ENCODE measurements around the gene RCAN2. TPM values are rescaled to one million over a fixed set of nuclear protein-coding genes. Genes with fewer than 3 reads are reported as not detected.
"Not testable (repeated sequence)": the region's sequence is repeated elsewhere in the genome, so short reads cannot be mapped to it uniquely, and the experiment has no call there.

Gene RCAN2
- total and polyA plus RNA-seq, 9 donors: 12.0 to 75.3 (median 16.7) TPM

DNA sequence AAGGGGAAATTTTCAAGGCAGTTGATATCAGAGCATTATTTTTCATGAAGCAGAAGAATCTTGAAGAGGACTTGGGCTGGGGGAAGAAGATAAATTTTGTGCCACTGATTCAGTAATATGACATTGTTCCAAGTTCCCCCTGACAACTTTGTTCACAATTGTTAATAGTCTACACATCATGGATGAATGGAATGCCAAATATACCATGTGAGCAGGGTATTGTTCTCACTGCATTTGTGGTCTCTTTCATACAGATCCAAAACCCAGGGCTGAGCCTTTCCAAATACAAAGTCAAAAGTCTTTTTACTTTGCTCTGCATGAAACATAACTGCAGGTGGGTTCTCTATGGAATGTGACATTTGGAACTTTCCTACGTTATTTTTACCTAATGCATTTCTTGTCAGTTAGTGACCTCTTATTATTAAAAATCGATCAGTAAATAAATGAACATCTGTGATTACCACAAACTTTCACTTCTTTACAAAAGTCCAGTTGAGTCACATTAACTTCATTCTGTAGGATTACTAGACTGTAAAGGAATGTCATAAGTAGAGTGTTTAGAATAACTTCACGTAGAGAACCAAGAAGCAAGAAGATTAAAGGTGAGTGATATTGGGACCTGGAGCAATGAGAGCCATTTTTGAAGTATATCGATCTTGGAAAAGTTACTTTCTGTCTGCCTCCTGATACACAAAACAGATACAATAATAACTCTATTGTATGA lies 100.9 kb downstream of the RCAN2 start:
- TF ChIP-seq, protein P1, sequence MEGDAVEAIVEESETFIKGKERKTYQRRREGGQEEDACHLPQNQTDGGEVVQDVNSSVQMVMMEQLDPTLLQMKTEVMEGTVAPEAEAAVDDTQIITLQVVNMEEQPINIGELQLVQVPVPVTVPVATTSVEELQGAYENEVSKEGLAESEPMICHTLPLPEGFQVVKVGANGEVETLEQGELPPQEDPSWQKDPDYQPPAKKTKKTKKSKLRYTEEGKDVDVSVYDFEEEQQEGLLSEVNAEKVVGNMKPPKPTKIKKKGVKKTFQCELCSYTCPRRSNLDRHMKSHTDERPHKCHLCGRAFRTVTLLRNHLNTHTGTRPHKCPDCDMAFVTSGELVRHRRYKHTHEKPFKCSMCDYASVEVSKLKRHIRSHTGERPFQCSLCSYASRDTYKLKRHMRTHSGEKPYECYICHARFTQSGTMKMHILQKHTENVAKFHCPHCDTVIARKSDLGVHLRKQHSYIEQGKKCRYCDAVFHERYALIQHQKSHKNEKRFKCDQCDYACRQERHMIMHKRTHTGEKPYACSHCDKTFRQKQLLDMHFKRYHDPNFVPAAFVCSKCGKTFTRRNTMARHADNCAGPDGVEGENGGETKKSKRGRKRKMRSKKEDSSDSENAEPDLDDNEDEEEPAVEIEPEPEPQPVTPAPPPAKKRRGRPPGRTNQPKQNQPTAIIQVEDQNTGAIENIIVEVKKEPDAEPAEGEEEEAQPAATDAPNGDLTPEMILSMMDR (IDR thresholded peaks at IDR 0.05): no peak
- no peak for TF ChIP-seq POLR2A (IDR thresholded peaks at IDR 0.05)
- no peak for TF ChIP-seq EP300 (IDR thresholded peaks at IDR 0.05)
- intact Hi-C loops (cut with DNase I): no loop called here
- WGBS, 3 donors: 87 to 94% (median 88%) methylated on average over 4 of the region's 4 CpGs

DNA sequence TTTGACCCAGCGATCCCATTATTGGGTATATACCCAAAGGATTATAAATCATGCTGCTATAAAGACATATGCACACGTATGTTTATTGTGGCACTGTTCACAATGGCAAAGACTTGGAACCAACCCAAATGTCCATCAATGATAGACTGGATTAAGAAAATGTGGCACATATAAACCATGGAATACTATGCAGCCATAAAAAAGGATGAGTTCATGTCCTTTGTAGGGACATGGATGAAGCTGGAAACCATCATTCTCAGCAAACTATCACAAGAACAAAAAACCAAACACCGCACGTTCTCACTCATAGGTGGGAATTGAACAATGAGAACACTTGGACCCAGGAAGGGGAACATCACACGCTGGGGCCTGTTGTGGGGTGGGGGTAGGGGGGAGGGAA lies 103.5 kb downstream of the RCAN2 start:
- H3K27ac ChIP-seq; H3K9me3 ChIP-seq; H3K27me3 ChIP-seq; intact Hi-C loops (cut with DNase I); H3K4me3 ChIP-seq; DNase-seq; H3K36me3 ChIP-seq; H3K4me1 ChIP-seq (ENCODE audit: insufficient read depth): not testable (repeated sequence)
- WGBS, 3 donors: 96 to 97% (median 96%) methylated on average over 5 of the region's 5 CpGs

More for the DNA sequence above, 100.9 kb downstream of the RCAN2 start:
- no peaks in the 10 kb centered on the region for H3K9me3 ChIP-seq
- no peaks in the 10 kb centered on the region for H3K36me3 ChIP-seq
- H3K4me3 ChIP-seq: no peak overlapping the region
- H3K27ac ChIP-seq: no peak overlapping the region
- H3K27me3 ChIP-seq: no peaks in the 10 kb centered on the region
- no peaks in the 10 kb centered on the region for H3K4me1 ChIP-seq (ENCODE audit: insufficient read depth)
- DNase-seq: no peak

DNA sequence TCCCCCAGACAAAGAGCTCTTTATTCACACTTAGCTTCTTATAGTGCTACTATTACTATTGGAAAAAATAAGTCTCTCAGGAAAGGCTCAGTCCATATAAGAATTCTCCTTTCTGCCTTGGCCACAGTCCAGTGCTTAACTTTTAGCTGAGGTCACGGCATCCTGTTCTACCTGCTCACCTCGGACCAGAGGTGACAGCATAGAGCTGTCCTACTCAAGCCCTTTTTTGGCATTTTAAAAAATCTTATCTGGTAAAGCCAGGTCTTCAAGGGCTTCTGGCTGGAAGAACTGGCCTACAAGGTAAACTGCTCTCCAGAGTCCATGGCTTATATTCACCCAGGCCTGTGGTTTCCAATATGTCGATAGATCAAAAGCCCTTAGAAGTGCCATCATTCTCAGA lies 109.7 kb downstream of the RCAN2 start:
- no peaks in the 10 kb centered on the region for H3K9me3 ChIP-seq
- H3K27me3 ChIP-seq: no peaks in the 10 kb centered on the region
- no peak overlapping the region for H3K4me3 ChIP-seq
- 88 to 91% (median 89%) methylated on average over 3 of the region's 3 CpGs for WGBS, 3 donors
- intact Hi-C loops (cut with DNase I): no loop called here
- TF ChIP-seq POLR2A (IDR thresholded peaks at IDR 0.05) (no peak), EP300 (IDR thresholded peaks at IDR 0.05) (no peak)
- TF ChIP-seq, protein P1 (IDR thresholded peaks at IDR 0.05): no peak
- peaks cover 2% of the 10 kb centered on the region for H3K4me1 ChIP-seq (ENCODE audit: insufficient read depth)
- H3K27ac ChIP-seq: no peak overlapping the region
- DNase-seq: no peak
- no peaks in the 10 kb centered on the region for H3K36me3 ChIP-seq

DNA sequence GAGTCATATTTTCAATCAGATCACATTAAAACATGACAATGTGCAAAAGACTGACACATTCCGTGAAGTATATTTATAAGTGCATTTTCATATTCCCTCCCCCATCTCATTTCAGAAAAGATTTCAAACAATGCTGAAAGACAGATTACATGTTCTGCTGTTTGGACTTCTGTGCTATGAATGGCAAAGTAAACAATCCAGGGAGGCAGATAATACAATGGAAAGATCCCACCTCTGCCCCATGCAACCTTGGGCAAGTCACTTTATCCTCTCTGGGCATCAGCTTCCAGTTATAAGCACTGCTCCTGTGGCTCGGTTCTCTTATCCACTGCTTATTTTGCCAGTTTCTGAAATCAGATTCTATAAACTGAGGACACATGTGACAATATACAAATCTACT lies 110.2 kb downstream of the RCAN2 start:
- no peak for DNase-seq
- Histone ChIP-seq H3K4me3 (no peak overlapping the region), H3K27me3 (no peaks in the 10 kb centered on the region), H3K27ac (no peak overlapping the region), H3K36me3 (no peaks in the 10 kb centered on the region), H3K4me1 (ENCODE audit: insufficient read depth) (peaks cover 2% of the 10 kb centered on the region), H3K9me3 (no peaks in the 10 kb centered on the region)
- WGBS, 3 donors: 62 to 71% (median 66%) methylated on average over 2 of the region's 2 CpGs
- intact Hi-C loops (cut with DNase I): no loop called here
- TF ChIP-seq, protein P1 (IDR thresholded peaks at IDR 0.05): no peak

DNA sequence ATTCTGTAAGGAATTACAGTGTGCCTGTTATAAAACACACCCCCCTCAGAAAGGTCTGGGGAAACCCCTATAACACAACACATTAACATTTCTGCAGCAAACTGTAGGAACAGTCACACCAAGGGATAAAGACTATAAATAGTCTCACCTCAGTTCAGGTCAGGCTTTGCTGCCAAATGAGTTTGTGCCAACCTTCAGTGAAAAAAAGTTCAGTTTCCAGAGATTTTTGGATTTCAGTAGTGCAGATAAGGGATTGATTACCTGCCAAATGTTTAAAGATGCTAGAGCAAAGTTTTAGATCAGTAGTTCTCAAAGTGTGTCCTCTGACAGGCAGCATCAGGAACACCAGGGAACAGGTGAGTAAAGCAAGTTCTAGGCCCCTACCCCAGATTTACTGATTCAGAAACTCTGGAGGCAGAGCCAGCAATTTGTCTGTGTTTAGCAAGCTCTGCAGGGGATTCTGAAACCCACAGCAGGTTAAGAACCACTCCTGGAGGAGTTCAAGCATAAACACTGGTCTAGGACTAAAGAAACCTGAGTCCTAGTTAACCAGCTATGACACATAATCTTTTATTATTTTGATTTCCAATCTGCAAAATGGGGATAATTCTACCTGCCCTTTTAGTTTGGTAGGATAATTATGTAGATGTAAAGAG lies 111.0 kb downstream of the RCAN2 start:
- DNase-seq: no peak
- Histone ChIP-seq H3K36me3 (no peaks in the 10 kb centered on the region), H3K4me3 (no peak overlapping the region), H3K9me3 (no peaks in the 10 kb centered on the region), H3K27ac (no peak overlapping the region), H3K4me1 (ENCODE audit: insufficient read depth) (peaks cover 2% of the 10 kb centered on the region), H3K27me3 (no peaks in the 10 kb centered on the region)
- TF ChIP-seq, protein P1 (IDR thresholded peaks at IDR 0.05): no peak
- TF ChIP-seq POLR2A (IDR thresholded peaks at IDR 0.05): no peak
- no peak for TF ChIP-seq EP300 (IDR thresholded peaks at IDR 0.05)
- intact Hi-C loops (cut with DNase I): no loop called here

All from ovary (tissue), 9 donors.